Pons (tissue), 1 donor: ENCODE data around the gene TNNT2.

ENCODE experiments used
- DNase-seq: peaks from one replicate; pipeline ENCODE4 v3.0.0-alpha.2; 2016; ENCODE audit warnings: low spot score

The TNNT2 gene

GRCh38 chr1:201334325-201335173 lies 42.9 kb downstream of the TNNT2 start:
- peak; percentile 28 for DNase-seq

GRCh38 chr1:201332616-201333335 lies 44.7 kb downstream of the TNNT2 start:
- DNase-seq = no peak

- no peak for DNase-seq
These were observed 45.5 kb downstream of the TNNT2 start for GRCh38 chr1:201332021-201332420.

- no peak for DNase-seq
These were observed 46.3 kb downstream of the TNNT2 start for GRCh38 chr1:201331166-201331565.

DNA sequence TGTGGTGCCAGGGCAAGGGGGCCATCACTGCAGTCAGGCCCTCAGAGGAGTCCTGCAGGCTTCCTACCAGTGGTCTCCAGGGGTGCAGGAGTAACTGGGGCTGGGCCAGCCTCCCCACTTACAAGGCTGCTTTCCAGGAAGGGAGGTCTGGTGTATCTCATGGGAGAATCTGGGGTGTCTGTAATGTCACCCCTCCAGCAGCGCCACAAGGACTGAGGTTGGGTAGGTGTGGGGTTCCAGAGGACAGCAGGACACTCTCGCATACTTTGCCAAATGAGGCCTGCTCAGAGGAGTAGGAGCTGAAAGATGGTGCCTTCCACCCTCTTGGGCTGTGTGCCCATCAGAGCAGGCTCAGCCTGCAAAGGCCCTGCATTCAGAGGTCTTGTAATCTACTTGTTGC lies 46.9 kb downstream of the TNNT2 start:
- no peak for DNase-seq

DNA sequence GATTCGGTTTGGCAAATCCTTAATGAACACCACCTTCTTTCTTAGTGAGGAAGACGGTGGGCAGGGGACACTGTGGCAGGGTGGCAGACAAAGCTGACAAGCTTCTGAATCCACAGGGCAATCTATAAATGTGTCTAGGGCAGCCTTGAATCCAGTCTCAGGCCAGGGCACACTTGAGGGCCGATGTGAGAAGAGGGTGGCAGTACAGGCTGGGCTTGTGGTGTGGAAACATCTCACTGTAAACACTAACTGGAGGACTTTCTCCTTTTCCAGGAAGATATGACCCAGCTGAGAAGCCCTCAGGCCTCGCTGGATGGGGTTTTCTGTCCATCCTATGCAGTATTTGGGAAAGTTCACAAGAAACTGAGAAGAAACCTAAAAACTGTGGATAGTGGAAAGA lies 47.7 kb downstream of the TNNT2 start:
- DNase-seq = no peak

GRCh38 chr1:201329286-201329685 lies 48.2 kb downstream of the TNNT2 start:
- no peak for DNase-seq

- DNase-seq = no peak
These were observed 48.9 kb downstream of the TNNT2 start for GRCh38 chr1:201328576-201328975.

DNA sequence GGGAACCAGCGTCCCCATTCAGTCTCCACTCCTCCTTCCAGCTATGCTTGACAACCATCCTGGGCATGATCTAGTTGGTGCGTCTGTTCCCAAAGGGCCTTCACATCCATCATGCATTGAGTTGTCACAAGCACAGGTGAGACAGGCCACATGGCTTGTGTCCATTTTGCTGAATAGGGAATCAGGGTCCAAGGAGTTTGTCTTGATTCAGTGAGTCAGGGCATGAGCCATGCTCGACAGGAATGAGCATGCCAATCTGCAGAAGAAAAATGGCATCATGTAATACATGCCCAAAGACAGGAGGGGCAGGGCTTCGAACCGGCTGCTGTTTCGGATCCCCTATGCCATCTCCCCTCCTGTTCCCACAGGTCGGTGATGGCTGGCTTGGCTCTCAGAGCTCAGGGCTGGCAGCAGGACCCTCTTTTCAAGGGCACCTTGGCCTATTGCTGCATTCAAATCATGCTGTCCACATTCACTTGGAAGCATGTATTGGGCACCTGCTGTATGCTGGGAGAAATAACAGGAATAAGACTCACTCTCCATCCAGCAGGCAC lies 49.7 kb downstream of the TNNT2 start:
- no peak for DNase-seq

DNA sequence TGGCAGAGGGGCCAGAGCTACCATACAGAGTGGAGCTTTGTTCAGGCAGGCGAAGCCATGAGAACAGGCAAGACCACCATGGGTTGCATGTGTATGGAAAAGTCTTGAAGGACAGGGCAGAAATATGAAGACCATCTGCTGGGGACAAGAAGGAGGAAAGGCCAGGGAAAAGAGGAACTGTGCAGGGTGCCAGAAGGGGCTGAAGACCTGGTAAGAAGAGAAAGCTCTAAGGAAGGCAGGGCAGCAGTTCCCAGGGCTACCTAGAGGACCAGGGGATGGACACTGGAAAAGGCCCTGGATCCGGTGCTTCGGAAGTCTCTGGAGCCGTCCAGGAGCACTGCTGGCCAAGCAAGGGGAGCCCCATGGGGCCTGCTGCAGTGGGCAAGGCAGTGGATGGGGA lies 50.8 kb downstream of the TNNT2 start:
- DNase-seq = no peak

- no peak for DNase-seq
These were observed 51.8 kb downstream of the TNNT2 start for GRCh38 chr1:201325678-201326060.

DNA sequence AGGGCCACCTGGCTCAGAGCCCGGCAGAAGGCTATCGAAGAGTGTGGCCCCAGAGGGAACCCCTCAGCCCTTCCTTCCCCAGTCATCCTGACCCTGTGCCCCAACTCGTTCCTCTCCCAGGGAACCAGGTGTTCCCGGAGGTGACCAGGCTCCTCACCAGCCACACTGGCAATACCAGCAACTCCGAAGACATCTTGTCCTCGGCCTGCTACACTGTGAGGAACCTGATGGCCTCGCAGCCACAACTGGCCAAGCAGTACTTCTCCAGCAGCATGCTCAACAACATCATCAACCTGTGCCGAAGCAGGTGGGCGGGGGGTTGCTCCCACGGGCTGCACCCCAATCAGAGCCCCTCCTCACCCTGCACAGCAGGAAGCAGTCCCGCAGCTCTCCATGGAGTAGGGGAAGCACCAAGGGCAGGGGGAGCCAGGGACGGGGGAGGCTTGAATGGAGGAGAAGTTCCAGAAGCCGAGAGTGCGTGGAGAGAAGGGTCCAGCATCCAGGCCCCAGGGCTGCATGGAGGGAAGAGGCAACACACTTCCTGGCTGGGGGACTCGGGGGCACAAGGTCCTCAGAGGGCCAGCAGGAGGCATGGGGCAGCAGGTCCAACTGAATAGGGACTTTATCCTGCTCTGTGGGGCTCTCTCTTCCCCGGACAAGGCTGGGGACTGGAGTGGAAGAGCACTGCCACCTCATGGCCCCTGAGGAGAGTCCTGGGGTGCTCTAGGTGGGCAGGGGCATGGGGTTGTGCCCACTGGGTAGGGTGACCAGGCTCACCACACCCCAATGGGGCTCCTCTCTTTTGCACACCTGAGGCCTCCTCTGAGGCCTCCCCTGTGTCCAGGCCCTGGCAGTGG lies 52.4 kb downstream of the TNNT2 start:
- no peak for DNase-seq

DNA sequence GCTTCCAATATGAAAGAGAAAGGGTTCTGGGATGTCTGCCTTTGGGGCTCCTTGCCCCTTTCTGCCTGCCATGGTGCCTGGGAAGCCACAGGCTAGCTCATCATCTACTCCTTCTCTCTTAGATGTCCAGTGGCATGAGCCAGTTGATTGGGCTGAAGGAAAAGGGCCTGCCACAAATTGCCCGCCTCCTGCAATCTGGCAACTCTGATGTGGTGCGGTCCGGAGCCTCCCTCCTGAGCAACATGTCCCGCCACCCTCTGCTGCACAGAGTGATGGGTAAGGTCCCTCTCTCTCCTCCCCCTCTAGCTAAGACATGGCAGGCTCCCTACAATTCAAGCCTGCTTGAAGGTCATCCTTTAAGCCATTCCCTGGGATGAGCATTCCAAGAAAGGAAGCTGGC lies 53.2 kb downstream of the TNNT2 start:
- no peak for DNase-seq

DNA sequence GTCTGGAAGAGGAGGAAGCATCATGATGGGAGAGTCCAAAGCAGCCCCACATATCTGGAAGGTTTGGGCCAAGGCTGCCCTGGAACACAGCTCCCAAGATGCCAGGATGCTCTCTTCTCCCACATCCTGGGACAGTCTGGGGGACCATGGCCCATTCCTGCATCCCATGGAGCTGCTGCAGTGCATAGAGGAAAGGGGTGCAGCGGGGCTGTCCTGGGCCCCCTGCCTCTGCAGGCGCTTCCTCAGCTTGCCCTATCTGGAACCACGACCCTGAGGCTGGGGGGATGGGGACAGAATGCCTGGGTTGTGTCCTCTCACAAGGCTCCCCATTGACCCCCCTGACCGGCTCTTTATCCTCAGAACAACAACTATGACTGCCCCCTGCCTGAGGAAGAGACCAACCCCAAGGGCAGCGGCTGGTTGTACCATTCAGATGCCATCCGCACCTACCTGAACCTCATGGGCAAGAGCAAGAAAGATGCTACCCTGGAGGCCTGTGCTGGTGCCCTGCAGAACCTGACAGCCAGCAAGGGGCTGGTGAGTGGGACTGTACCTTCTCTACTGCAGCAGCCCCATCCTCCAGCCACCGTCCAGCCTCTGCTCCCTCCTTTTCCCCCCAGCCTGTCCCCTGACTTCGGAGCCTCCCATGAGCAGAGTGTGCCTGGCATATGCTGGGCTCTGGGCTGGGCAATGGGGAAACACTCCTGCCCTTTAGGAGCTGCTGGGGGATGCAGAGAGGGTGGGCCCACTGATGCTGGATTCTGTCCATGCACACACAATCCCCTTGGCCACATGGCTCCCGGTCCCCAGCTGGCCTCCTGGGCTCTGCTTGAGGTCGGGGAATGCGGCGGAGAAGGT lies 54.6 kb downstream of the TNNT2 start:
- DNase-seq = no peak

DNA sequence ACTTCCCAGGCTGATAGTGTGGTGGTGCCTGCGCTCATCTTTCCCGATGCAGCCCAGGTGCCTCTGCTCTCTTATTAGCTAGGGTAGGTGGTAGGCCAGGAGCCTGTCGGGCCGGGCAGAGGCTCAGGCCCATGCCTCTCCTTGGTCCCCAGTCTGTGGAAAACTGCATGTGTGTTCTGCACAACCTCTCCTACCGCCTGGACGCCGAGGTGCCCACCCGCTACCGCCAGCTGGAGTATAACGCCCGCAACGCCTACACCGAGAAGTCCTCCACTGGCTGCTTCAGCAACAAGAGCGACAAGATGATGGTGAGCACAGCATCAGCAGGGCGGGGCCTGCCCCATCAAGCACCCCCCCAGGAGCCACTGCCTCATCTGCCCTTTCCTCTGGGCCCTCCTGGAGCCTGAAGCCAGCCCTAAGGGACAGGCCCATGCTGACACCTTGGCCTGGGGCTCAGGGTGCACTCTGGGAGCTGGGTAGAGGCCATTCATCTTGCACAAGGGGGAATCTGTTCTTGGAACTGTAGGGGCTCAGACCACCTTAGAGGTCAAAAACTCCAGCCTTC lies 55.6 kb downstream of the TNNT2 start:
- DNase-seq = no peak

- no peak for DNase-seq
These were observed 57.2 kb downstream of the TNNT2 start for GRCh38 chr1:201320168-201320788.

DNA sequence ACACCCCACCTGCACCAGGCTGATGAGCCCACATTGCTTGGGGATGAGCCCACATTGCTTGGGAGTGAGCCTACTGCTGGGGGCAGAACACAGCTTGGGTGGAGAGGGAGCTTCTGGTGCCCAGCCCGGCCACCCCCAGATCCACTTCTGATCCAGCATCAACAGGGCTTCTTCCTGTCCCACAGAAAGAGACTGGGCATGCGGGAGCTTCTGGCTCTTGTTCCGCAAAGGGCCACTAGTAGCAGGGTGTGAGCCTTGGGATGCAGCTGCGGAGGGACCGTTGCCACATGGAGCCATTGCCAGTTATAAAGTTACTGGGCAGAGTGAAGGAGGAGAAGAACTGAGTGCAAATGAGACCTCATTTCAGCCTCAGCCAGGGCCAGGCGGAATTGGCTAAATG lies 57.8 kb downstream of the TNNT2 start:
- DNase-seq = no peak

DNA sequence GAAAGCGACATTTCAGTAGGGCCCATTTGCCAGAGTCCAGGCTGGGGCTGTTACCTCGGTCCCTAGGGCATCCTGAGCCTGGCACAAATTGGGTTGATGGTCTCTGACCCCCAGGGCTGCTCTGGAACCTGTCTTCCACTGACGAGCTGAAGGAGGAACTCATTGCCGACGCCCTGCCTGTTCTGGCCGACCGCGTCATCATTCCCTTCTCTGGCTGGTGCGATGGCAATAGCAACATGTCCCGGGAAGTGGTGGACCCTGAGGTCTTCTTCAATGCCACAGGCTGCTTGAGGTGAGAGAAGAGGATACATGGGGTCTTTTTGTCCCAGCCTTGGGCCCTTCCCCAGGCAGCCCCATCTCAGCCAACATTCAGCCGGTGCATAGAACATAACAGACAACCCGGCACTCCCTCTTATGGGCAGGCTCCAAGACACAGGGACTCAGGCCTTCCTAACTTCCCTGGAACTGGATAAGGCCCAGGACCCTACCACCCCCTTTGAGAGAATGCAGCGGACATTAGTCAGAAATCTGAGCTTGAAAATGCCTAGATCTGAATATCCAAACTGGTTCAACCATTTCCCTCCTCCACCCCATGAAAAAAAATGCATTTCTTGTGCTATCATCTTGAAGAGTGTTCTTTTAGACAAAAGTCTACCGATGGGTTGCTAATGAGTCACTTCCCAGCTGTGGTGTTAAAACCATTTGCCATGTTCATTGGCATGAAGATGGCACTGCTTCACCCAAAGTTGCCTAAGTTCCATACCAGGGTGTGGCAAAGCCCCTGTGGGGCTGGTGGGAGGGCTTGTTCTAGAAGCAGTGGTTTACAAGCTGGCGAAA lies 58.8 kb downstream of the TNNT2 start:
- no peak for DNase-seq

DNA sequence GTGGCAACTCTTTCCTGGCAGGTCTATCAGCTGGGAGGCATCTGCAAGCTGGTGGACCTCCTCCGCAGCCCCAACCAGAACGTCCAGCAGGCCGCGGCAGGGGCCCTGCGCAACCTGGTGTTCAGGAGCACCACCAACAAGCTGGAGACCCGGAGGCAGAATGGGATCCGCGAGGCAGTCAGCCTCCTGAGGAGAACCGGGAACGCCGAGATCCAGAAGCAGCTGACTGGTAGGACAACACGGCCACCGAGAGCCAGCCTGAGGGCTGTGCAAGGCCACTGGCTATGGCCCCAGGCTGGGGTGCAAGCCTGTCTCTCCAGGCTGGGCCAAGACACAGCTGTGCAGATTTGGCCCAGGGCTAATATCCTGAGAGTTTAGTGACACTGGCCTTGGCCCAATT lies 59.9 kb downstream of the TNNT2 start:
- DNase-seq = no peak

- no peak for DNase-seq
These were observed 60.9 kb downstream of the TNNT2 start for GRCh38 chr1:201316556-201316955.
